Measurements from ENCODE around the gene PLEKHG4B.
"Not testable (repeated sequence)": the region's sequence is repeated elsewhere in the genome, so short reads cannot be mapped to it uniquely, and the experiment has no call there.

PLEKHG4B gene

DNA sequence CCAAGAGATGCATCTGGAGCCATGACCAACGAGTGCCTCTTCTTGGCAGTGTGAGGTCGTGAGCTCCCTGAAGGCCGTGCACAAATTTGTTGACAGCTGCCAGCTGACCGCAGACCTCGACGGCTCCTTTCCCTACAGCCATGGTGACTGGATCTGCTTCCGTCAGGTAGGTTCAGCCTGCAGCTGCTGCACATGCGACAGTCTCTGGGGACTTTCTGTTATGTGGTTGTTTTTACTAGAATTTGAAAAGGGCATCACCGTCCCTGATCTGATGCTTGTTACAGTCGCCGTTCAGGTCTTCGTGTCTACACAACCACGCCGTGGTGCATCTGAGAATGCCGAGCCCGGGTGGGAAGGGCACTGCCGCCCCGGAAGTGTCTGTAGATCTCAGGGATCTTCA lies 62.9 kb downstream of the PLEKHG4B start:
- no peak for DNase-seq (ENCODE audit: extremely low read depth in 1 of 2, low read depth in 1 of 2)

DNA sequence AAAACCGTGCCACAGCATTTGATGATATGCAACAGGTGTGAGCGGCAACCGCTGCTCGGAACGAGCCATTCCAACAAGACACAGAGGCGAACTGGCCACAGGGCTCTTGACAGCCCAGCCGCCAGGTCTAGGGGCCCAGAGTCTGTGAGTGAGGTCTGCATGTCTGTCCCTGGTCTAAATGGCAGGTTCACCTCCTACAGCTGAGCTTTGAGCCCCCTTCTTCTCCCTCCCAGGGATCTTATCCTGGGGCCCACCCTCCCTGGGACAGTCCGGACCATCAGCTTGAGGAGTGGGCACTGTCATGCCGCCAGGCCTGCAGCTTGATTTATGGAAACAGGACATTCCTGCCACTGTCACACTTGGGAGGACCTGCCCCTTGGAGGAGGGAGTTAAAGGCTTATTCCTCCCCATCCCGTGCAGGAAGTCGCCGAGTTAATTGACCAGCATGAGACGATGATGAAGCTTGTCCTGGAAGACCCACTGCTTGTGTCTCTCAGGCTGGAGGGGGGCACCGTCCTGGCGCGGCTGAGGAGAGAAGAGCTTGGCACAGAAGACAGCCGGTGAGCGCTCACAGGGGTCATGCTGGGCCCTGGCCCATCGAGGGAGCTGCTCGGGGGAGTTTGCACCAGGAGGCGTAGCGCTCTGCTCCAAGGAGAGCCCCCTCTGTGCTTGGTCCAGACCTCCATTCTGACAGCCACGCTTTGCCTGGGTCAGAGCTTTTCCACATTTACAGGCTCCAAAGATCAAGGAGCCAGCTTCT lies 63.9 kb downstream of the PLEKHG4B start:
- no peak for DNase-seq (ENCODE audit: extremely low read depth in 1 of 2, low read depth in 1 of 2)

DNA sequence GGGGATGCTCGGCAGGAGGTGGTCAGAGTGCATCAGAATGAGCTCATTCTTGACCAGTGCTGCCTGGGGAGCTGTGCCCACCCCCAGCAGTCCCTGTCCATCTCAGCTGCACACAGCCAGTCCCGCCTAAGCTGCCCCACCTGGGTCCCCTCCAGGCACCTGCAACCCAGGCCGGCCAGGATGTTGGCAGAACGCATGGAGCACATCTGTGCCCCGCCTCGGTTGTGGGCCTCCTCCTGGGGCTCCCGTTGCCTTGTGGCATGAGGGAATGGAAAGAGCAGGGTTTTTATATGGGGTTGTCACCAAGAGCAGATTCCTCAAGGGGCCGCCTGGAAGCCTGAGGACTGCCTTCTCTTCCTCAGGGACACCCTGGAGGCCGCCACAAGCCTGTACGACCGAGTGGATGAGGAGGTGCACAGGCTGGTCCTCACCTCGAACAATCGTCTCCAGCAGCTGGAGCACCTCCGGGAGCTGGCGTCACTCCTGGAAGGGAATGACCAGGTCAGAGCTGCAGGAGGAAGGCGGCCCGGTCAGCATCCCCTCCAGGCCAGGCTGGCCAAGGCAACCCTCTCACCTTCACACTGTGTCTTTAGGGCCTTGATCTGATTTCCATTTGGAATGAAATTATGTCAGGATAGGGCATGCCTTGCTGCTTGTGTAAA lies 64.6 kb downstream of the PLEKHG4B start:
- DNase-seq (ENCODE audit: extremely low read depth in 1 of 2, low read depth in 1 of 2): no peak

DNA sequence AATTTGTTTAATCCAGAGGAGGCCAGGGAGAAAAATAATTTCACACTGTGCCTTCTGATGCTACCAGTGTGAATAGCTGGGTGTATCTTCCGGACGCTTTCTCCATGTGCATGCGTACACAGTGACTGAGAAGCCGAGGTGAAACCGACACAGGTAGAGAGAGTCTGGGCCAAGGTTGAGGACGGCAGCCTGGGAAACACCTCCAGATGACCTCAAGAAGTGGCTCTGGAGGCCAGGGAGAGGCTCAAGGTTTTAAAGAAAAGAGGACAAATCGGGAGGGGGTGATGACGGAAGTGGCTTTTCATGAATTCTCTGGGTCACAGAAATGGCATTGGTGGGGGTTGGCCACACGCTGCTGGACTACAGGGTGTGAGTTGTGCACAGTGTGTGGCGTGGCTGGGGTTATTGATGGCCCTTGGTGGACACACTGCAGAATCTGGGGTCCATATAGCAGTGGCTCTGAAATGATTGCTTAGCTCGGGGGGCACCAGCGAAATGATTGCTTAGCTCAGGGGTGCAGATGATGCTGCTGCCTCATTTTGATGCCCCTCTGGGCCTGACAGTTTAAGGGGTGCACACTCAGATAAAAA lies 65.3 kb downstream of the PLEKHG4B start:
- no peak for DNase-seq (ENCODE audit: extremely low read depth in 1 of 2, low read depth in 1 of 2)

DNA sequence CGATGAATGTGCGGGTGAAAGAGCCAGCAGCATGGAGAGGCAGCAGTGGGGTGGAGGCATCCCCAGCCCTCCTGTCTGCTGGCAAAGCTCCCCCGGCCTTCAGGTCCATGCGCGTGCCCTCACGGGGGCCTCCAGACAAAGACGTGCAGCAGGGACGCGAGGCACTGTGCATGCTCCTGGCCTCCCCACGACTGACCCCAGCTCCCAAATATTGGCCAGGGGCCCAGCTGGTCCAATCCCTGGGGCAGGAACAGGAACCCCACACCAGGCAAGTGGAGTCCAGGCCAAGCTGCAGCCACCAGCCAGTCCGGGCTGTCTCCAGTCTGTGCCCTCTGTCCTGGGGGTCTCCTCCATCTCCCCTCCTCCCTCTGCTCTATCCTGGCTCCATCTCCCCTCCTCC lies 65.8 kb downstream of the PLEKHG4B start:
- no peak for DNase-seq (ENCODE audit: extremely low read depth in 1 of 2, low read depth in 1 of 2)

DNA sequence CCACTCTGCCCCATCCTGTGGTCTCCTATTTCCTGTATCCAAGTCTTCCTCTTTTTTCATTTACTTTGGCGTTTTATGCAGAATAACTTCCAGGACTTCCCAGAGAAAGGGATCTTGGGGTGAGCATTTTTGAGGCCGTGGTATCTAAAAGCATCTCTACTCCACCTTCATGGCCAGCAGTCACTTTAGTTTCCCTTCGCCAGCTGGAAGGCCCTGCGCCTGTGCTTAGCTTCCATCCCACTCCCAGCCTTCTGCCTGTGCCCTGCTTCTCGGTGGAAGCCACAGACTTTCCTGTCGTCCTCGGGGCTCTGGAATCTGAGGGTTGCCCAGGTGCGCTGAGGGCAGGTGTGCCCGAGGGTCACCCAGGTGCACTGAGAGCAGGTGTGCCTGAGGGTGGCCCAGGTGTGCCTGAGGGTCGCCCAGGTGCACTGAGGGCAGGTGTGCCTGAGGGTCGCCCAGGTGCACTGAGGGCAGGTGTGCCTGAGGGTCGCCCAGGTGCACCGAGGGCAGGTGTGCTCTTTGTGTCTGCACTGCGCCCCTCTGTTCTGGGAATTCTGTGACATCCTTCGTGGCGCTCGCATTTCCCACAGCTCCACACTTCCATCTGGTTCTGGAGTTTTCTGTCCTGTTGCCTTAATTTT lies 67.0 kb downstream of the PLEKHG4B start:
- no peak for DNase-seq (ENCODE audit: extremely low read depth in 1 of 2, low read depth in 1 of 2)

DNA sequence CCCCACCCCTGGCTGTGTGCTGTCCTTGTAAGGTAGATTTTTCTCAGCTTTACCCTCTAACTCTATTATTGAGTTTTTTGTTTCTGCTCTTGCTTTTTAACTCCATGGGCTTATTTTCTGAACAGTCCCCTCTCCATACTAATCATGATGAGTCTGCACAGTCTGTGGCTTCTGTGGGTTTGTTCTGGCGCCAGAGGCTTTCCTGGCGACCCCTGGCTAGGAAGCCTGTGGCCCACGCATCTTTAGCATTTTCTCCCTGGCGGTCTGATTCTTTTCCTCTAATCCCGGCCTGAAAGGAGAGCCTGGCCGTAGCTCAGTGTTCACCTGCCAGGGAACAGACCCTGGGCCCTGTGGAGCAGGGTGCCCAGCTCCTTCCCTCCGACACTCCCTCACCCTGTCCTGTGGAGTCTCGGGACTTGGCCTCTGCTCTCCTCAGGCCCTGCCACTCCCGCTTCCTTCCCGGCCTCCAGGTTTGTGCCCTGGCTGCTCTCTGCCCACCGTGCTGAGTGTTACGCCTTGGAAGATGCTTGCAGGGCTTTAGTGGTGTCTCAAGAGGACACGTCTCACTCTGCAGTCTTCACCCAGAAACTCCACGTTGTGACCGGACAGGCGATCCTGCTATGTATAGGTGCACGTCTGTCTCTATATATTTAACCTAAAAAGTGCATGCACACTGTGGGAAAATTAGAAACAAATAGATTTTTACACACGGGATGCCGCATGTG lies 67.6 kb downstream of the PLEKHG4B start:
- DNase-seq (ENCODE audit: extremely low read depth in 1 of 2, low read depth in 1 of 2): no peak

DNA sequence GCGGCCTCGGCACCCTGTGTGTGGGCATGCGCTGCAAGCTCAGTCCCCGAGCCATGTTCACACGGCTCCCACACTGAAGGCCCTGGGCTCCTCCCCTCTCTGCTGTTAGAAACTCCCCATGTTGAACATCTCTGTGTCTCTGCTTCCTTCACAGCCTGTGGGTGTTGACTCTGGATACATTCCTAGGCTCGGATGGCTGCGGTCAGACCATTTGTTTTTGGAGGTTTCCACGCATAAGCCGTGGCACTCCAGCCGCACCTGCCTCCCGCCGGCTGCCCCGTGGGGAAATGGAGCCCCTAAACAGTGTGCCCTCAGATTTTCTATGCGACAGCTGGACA lies 68.2 kb downstream of the PLEKHG4B start:
- DNase-seq (ENCODE audit: extremely low read depth in 1 of 2, low read depth in 1 of 2): no peak

DNA sequence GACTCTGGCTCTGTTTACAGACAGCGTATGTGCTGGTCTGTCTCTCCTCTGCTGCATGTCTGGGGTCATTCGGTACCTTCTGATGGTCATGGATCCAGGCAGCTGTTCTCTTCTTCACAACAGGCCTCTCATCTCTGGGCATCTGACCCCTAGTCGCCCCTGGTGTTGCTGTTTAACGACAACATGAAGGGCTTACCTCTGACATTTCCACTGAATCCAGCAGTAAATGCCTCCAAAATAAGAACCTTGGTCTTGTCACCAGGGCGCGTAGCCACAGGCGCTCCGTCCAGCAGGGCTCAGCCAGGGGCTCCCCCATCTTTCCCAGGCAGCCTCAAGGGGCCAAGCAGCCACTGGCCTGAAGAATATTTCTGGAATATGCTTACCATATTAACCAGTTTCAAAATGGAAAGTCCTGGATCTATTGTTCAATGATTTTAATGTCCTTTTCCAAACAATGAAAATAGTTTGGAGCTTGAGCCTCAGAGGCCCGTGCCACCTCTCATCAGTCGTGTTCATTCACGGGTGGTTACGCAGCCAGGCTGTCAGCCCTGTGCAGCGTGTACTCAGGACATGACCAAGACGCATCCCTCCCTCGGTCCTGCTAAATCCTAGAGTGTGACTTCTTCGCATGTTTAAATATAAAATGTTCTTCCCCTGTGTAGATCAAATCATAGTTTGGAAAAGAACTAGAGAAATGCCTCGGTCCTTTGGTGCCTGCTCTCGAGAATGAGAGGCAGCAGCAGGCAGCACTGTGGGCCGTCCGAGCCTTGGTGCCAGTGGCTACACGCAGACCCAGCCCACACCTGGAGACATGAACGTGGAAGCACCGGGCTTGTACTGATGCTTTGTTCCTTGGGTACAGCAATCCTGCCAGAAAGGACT lies 69.2 kb downstream of the PLEKHG4B start:
- no peak for DNase-seq (ENCODE audit: extremely low read depth in 1 of 2, low read depth in 1 of 2)

DNA sequence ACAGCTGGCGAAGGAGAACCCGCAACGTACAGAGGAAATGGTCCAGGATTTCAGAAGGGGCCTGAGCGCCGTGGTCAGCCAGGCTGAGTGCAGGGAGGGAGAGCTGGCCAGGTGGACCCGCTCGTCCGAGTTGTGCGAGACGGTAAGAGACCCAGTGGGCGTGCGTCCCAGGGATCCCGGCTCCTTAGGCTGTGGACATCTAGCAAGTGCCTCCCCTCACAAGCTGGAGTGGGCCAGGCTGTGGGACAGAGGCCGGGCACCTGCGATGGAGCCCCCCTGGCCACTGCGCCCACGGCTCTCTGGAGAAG lies 69.8 kb downstream of the PLEKHG4B start:
- no peak for DNase-seq (ENCODE audit: extremely low read depth in 1 of 2, low read depth in 1 of 2)

DNA sequence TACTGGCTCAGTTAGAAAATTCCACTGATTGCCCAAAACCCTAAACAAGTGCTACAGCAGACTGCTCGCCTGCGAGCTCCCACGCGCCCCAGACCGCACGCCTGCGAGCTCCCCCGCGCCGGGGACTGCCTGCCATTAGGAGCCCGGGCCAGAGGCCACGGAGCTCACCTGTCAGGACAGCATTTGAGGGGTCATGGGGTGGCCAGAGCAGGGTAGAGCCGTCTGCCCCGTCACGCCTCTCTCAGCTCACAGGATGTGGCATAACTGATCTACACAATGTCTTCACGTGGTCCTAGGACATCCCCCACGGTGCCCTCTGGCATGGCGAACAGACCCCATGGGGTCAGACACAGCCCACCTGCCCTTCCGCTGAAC lies 70.2 kb downstream of the PLEKHG4B start:
- DNase-seq (ENCODE audit: extremely low read depth in 1 of 2, low read depth in 1 of 2): no peak

DNA sequence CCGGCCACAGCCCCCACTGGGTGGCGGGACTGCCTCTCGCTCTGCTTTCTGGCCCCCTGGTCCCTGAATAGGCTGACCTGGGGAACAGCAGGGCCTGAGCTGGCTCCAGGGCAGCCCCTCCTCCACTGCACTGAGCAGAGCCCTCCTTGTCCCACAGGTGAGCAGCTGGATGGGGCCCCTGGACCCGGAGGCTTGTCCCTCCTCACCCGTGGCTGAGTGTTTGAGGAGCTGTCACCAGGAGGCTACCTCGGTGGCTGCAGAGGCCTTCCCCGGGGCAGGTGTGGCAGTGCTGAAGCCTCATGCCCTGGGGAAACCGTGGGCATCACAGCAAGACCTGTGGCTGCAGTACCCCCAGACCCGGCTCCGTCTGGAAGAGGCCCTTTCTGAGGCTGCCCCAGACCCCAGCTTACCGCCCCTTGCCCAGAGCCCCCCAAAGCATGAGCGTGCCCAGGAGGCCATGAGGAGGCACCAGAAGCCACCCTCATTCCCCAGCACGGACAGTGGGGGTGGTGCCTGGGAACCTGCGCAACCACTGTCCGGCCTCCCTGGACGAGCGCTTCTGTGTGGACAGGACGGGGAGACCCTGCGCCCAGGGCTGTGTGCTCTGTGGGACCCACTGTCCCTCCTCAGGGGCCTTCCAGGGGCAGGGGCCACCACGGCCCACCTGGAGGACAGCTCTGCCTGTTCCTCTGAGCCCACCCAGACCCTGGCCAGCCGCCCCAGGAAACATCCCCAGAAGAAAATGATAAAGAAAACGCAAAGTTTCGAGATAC lies 70.8 kb downstream of the PLEKHG4B start:
- no peak for DNase-seq (ENCODE audit: extremely low read depth in 1 of 2, low read depth in 1 of 2)

DNA sequence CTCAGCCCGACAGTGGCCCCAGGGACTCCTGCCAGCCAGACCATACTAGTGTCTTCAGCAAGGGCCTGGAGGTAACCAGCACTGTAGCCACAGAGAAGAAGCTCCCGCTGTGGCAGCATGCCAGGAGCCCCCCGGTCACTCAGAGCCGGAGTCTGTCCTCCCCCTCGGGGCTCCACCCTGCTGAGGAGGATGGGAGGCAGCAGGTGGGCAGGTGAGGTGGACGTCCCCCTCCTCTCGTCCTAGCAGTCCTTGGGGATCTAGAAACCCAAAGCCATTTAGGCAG lies 71.3 kb downstream of the PLEKHG4B start:
- DNase-seq (ENCODE audit: extremely low read depth in 1 of 2, low read depth in 1 of 2): no peak

DNA sequence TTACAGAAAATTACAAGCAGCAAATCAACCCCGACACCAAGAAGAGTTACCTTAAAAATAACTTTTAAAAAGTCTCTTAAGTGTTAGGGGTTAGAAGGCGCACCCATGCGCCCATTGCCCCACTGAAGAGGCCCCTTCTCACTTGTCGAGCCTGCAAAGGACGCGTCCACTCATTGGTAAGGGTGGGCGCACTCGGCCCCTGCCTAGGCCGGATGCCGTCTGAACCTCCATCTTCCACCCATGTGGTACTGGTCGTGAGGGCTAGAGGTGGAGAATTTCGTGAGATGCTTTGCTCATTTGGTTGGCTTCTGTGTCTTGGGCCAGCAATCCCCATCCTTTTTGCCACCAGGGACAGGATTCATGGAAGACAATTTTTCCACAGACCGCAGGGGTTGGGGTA lies 71.9 kb downstream of the PLEKHG4B start:
- DNase-seq (ENCODE audit: extremely low read depth in 1 of 2, low read depth in 1 of 2): no peak

DNA sequence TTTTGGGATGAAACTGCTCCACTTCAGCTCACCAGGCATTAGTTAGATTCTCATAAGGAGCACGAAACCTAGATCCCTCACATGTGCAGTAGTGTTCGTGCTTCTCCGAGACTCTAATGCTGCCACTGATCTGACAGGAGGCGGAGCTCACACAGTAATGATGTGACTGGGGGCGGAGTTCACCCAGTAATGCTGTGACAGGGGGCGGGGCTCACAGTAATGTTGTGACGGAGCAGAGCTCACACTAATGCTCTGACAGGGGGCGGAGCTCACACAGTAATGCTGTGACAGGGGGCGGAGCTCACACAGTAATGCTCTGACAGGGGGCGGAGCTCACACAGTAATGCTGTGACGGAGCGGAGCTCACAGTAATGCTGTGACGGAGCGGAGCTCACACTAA lies 72.3 kb downstream of the PLEKHG4B start:
- no peak for DNase-seq (ENCODE audit: extremely low read depth in 1 of 2, low read depth in 1 of 2)

DNA sequence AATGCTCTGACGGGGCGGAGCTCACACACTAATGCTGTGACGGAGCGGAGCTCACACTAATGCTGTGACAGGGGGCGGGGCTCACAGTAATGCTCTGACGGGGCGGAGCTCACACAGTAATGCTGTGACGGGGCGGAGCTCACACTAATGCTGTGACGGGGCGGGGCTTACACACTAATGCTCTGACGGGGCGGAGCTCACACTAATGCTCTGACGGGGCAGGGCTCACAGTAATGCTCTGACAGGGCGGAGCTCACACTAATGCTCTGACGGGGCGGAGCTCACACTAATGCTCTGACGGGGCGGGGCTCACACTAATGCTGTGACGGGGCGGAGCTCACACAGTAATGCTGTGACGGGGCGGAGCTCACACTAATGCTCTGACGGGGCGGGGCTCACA lies 72.8 kb downstream of the PLEKHG4B start:
- DNase-seq (ENCODE audit: extremely low read depth in 1 of 2, low read depth in 1 of 2): not testable (repeated sequence)

DNA sequence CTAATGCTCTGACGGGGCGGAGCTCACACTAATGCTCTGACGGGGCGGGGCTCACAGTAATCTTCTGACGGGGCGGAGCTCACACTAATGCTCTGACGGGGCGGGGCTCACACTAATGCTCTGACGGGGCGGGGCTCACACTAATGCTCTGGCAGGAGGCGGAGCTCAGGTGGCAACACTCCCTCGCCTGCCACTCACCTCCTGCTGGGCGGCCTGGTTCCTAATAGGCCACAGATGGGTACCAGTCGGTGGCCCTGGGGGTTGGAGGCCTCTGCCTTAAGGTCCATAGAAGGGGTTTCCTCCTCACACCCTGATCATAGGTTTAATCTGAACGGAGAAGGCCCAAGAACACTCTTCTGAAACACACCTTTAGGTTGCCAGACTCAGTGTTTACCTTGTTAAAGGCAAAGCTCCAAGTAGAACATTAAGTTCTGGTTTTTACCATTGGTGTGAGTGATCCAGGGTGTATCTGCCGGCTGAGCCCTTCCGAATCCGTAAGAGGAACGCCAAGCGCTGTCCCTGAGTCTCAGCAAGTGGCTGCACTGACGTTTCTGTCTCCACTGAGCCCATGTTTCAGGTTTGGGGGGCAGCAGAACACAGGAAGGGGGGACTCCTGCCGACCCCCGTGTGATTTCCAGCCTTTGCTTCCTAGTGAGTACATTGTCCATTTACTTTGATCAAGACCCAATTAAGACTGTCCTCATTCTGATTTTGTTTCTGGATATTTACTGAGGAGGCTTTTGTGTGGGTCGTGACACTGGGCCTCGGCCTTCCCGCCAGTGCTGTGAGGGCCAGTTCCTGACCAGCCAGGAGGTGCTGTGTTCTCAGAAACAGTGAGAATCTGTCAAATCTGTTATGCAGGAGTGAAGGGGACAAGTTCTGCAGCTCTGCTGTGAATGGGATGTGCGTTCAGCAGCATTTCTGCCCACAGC lies 74.7 kb downstream of the PLEKHG4B start:
- no peak for DNase-seq (ENCODE audit: extremely low read depth in 1 of 2, low read depth in 1 of 2)

DNA sequence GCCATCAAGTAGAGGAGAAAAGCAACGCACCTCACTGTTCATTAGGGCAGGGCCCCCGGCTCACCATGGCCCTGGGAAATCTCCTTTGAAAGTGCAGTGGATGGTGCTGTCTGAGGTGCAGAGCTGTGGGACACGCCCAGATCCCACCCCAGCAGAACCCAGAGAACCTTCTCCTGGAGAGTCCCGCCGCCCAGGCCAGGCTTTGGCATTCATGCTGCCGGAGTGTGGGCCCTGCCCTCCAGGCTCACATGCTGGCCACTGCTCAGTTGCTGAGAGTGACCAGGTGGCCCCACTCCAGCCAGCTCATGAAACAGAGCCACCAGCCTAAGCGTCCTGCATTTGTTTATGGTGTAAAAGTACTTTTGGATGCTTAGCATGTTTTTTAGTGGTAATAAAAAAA lies 75.5 kb downstream of the PLEKHG4B start:
- no peak for DNase-seq (ENCODE audit: extremely low read depth in 1 of 2, low read depth in 1 of 2)
